ENCODE data around the gene WDR20.

- TF ChIP-seq, protein P1, sequence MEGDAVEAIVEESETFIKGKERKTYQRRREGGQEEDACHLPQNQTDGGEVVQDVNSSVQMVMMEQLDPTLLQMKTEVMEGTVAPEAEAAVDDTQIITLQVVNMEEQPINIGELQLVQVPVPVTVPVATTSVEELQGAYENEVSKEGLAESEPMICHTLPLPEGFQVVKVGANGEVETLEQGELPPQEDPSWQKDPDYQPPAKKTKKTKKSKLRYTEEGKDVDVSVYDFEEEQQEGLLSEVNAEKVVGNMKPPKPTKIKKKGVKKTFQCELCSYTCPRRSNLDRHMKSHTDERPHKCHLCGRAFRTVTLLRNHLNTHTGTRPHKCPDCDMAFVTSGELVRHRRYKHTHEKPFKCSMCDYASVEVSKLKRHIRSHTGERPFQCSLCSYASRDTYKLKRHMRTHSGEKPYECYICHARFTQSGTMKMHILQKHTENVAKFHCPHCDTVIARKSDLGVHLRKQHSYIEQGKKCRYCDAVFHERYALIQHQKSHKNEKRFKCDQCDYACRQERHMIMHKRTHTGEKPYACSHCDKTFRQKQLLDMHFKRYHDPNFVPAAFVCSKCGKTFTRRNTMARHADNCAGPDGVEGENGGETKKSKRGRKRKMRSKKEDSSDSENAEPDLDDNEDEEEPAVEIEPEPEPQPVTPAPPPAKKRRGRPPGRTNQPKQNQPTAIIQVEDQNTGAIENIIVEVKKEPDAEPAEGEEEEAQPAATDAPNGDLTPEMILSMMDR (IDR thresholded peaks at IDR 0.05; ENCODE audit: low read length), result no peak
- no peak for TF ChIP-seq EZH2 (optimal IDR thresholded peaks at IDR 0.05; ENCODE audit: low read depth, low read length)
- no peak for TF ChIP-seq EZH2phosphoT487 (IDR thresholded peaks at IDR 0.05; ENCODE audit: low read length)
Measured at GRCh38 chr14:102154821-102155549, 15.3 kb downstream of the WDR20 start.

Measured in MM.1S (cell line).